Smooth muscle cell (in vitro differentiated cells): Measurements from ENCODE around the gene ABHD2. TPM values are rescaled to one million over a fixed set of nuclear protein-coding genes. Genes with fewer than 3 reads are reported as not detected.

Experiments
- DNase-seq: peaks from one replicate; lab custom pipeline; 2025; ENCODE audit not compliant: unreplicated experiment; lab: John Stamatoyannopoulos, UW
- H2AFZ ChIP-seq: fragments of 200-600 bp; sonication (generic); 2 replicates; pipeline ENCODE4 v1.6.0; 2016; ENCODE audit warnings: antibody characterized with exemption, low read depth, mild to moderate bottlenecking
- H3F3A ChIP-seq: fragments of 200-600 bp; sonication (generic); 2 replicates; pipeline ENCODE4 v1.6.0; 2017; ENCODE audit warnings: antibody characterized with exemption, low read depth
- H3K27ac ChIP-seq: fragments of 200-600 bp; sonication (generic); 2 replicates; pipeline ENCODE4 v1.5.1; 2016; ENCODE audit warnings: low read depth, mild to moderate bottlenecking
- H3K27me3 ChIP-seq: fragments of 200-600 bp; sonication (generic); 2 replicates; pipeline ENCODE4 v1.6.1; 2016; ENCODE audit warnings: low read depth, mild to moderate bottlenecking
- H3K36me3 ChIP-seq: fragments of 200-600 bp; sonication (generic); 2 replicates; pipeline ENCODE4 v1.5.1; 2016; ENCODE audit warnings: low read depth
- H3K4me1 ChIP-seq: fragments of 200-600 bp; sonication (generic); 2 replicates; pipeline ENCODE4 v1.5.1; 2016; ENCODE audit warnings: low read depth
- H3K4me2 ChIP-seq: fragments of 200-600 bp; sonication (generic); 2 replicates; pipeline ENCODE4 v1.6.0; 2016; ENCODE audit warnings: mild to moderate bottlenecking
- H3K4me3 ChIP-seq: fragments of 200-600 bp; sonication (generic); 2 replicates; pipeline ENCODE4 v1.5.1; 2016; ENCODE audit warnings: mild to moderate bottlenecking
- H3K79me2 ChIP-seq: fragments of 200-600 bp; sonication (generic); 2 replicates; pipeline ENCODE4 v1.6.0; 2016; ENCODE audit warnings: low read depth, mild to moderate bottlenecking
- H3K9ac ChIP-seq: fragments of 200-600 bp; sonication (generic); 2 replicates; pipeline ENCODE4 v1.6.0; 2016; ENCODE audit warnings: low read depth
- H3K9me3 ChIP-seq: fragments of 200-600 bp; sonication (generic); replicated peaks from 2 replicates; pipeline ENCODE4 v1.5.1; 2016; ENCODE audit warnings: low read depth
- H4K20me1 ChIP-seq: fragments of 200-600 bp; sonication (generic); 2 replicates; pipeline ENCODE4 v1.6.0; 2016; ENCODE audit warnings: low read depth
- CTCF ChIP-seq: fragments of 200-600 bp; sonication (generic); IDR thresholded peaks from 2 replicates; pipeline ENCODE4 v1.5.1; 2017; ENCODE audit warnings: borderline replicate concordance, mild to moderate bottlenecking, antibody characterized with exemption; ENCODE audit not compliant: insufficient read depth, poor library complexity, severe bottlenecking
- whole genome bisulfite sequencing: methylation state at CpG from one replicate; pipeline ENCODE4 v1.1.7; 2016; ENCODE audit warnings: low lambda C conversion rate; 5-methylcytosine and 5-hydroxymethylcytosine counted together
- polyA plus RNA-seq: library from polyadenylated mRNA; unstranded; fragments of >200 nt; fragmentation: Nextera tagmentation; extraction: Ambion mirVana; gene quantifications from 2 replicates; pipeline ENCODE4 v1.2.1, GENCODE V29; 2016
- total RNA-seq: library from RNA; depleted of rRNA; stranded (reverse); fragments of >200 nt; gene quantifications from 2 replicates; pipeline ENCODE4 v1.2.3, GENCODE V29; 2014

ABHD2 gene
- total and polyA plus RNA-seq, 2 experiments from 2014 or later: 9.4 to 23.9 TPM

DNA sequence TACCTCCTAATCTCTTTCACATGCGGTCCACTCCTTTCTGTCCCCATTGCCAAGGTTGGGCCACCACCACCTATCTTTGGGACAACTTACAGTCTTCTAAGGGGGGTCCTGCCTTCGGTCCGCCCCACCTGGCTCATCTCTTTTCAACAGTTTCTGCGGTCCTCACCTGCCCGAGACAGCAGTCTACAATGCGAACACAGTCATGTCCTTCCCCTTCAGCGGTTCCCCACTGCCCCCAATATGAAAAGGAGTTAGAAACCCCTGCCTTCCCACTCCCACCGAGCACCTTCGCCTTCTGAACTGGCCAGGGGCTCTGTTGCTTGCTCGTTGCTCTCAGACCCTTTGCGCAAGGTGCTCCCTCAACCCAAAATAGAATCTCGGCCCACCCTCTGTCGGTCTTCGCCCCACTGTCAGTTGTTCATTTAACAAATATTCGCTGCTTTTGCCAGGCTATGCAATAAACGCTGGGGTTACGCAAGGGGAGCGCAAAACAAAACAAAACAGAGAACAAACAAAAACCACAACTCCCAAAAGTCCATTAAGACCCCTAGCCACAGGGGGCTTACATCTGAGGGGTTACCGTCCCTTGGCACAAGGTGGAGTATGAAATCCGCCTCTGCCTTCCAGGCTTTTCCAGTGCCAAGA lies 154.9 kb downstream of the ABHD2 start:
- no peaks in the 10 kb centered on the region for H3K36me3 ChIP-seq
- DNase-seq: no peak
- 69% methylated on average over 20 of the region's 20 CpGs for WGBS

DNA sequence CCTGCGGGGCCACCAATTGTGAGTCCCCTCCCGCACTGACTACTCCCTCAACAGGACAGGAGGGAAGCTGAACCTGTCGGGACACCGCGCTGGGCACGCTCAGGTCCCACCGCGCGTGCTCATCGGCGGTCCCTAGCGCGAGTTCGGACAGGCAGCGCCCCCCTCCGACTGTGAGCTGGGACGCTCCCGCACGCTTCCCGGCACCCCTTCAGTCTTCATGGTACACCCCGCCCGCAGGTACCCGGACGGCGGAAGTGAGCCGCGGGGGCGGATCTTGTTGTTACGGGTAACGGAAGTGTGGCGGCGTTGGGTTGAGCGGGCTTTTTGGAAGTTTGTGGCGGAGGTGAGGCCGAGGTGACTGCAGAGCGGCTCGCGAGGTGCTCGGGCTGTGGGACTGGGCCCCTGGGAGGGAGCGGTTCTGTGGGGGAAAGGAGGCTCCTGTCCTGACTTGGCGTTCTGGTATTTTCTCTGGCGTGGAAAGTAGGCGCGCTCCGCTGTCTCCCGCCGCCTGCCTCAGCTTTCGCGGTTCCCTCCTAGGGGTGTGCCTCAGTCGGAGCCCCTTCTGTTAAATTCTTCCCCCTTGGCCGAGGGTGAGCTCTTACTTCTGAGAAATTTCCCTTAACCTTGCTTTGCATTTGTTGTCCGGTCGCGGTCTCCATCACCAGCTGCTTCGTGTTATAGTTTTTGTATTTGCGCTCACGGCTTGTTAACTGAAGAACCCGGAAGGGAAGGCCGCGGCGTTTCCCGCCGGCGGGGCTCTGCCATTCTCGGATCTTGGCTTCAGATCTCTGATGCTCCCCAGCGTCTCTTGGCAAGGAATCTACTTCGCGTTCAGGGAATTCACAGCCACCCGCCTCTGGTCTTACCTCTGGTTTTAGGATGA lies 155.7 kb downstream of the ABHD2 start, which contains the start of gene FANCI:
FANCI (plus strand) TSS at position 289 of the 883 bp plus-strand sequence. CDS start 3,669 bp downstream, outside the sequence.
- WGBS: under 1% methylated on average over 68 of the region's 69 CpGs
- H3F3A ChIP-seq: no peaks in the 10 kb centered on the region
- no peaks in the 10 kb centered on the region for H4K20me1 ChIP-seq
- H3K9me3 ChIP-seq: no peaks in the 10 kb centered on the region
- H3K79me2 ChIP-seq: peaks cover 19% of the 10 kb centered on the region
- H2AFZ ChIP-seq: peak within 1 kb of the TSS; percentile 99
- H3K27ac ChIP-seq: no peak within 1 kb of the TSS
- peak; percentile 18 for TF ChIP-seq CTCF
- no peaks in the 10 kb centered on the region for H3K27me3 ChIP-seq
- peak within 1 kb of the TSS; percentile 79 for H3K4me3 ChIP-seq
- H3K4me1 ChIP-seq: peaks cover 14% of the 10 kb centered on the region
- peaks cover 3% of the 10 kb centered on the region for H3K36me3 ChIP-seq
- H3K4me2 ChIP-seq: peak within 1 kb of the TSS; percentile 89
- H3K9ac ChIP-seq: peak within 1 kb of the TSS; percentile 6
- peak; percentile 52 for DNase-seq

More for the DNA sequence above, 154.9 kb downstream of the ABHD2 start:
- H3K4me1 ChIP-seq: peaks cover 14% of the 10 kb centered on the region
- H3K79me2 ChIP-seq: peaks cover 19% of the 10 kb centered on the region
- peak overlapping the region; percentile 79 for H3K4me3 ChIP-seq
- peak overlapping the region; percentile 99 for H2AFZ ChIP-seq
- no peaks in the 10 kb centered on the region for H4K20me1 ChIP-seq
- H3F3A ChIP-seq: no peaks in the 10 kb centered on the region
- H3K9ac ChIP-seq: no peak overlapping the region
- H3K9me3 ChIP-seq: no peaks in the 10 kb centered on the region
- H3K27ac ChIP-seq: no peak overlapping the region
- no peaks in the 10 kb centered on the region for H3K27me3 ChIP-seq
- peak overlapping the region; percentile 89 for H3K4me2 ChIP-seq
- TF ChIP-seq CTCF: no peak

- Histone ChIP-seq H3K36me3 (peaks cover 4% of the 10 kb centered on the region), H3K9ac (peak overlapping the region; percentile 6), H3F3A (no peaks in the 10 kb centered on the region), H3K27me3 (no peaks in the 10 kb centered on the region), H2AFZ (peak overlapping the region; percentile 99), H3K79me2 (peaks cover 19% of the 10 kb centered on the region), H3K9me3 (no peaks in the 10 kb centered on the region), H3K4me3 (peak overlapping the region; percentile 79), H3K4me1 (peaks cover 14% of the 10 kb centered on the region), H3K4me2 (peak overlapping the region; percentile 89), H4K20me1 (no peaks in the 10 kb centered on the region), H3K27ac (no peak overlapping the region)
- 1% methylated on average over 6 of the region's 6 CpGs for WGBS
- TF ChIP-seq CTCF: no peak
- no peak for DNase-seq
Observed at GRCh38 chr15:89244574-89244903, 156.3 kb downstream of the ABHD2 start.
